GM18868 (cell line): Measurements from ENCODE around the gene ALDH3A2.
"Not testable (repeated sequence)": the region's sequence is repeated elsewhere in the genome, so short reads cannot be mapped to it uniquely, and the experiment has no call there.

Source experiments
- ATAC-seq: cut with Tn5 transposase; IDR thresholded peaks from one replicate; pipeline ENCODE4 v1.9.1; 2021; ENCODE audit warnings: mild to moderate bottlenecking, moderate library complexity; ENCODE audit not compliant: unreplicated experiment

The ALDH3A2 gene

DNA sequence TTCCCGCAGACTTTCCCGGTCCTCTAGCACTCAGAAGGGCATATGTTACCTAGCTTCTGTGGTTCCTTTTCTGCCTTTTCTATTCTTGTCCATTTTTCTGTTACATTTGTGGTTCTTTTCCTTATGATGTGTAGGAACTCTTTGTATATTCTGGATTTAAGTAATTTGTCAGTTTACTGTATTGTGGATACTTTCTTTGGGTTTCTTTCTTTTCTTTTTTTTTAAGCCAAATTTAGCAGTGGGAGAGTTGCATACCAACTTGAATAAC, 657 bp downstream of the ALDH3A2 start:
- ATAC-seq, result no peak

DNA sequence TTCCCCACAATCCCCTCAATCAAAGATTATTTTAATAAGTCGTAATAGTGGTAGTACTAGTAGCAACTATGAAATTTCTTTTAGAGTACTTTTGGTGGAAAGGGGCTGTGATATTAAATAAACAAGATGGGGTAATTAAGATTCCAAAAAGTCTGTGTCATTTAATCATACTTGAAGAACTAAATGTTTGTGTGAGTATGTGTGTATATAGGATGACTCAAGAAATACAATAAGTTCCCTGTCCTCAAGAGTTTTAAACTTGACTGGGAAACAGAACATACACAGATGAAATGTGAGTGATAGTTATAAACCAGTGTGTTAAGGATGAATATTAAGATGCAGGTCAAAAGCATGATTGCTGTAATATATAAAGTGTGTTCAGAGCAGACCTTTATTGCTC, 2.3 kb downstream of the ALDH3A2 start:
- ATAC-seq, result no peak

DNA sequence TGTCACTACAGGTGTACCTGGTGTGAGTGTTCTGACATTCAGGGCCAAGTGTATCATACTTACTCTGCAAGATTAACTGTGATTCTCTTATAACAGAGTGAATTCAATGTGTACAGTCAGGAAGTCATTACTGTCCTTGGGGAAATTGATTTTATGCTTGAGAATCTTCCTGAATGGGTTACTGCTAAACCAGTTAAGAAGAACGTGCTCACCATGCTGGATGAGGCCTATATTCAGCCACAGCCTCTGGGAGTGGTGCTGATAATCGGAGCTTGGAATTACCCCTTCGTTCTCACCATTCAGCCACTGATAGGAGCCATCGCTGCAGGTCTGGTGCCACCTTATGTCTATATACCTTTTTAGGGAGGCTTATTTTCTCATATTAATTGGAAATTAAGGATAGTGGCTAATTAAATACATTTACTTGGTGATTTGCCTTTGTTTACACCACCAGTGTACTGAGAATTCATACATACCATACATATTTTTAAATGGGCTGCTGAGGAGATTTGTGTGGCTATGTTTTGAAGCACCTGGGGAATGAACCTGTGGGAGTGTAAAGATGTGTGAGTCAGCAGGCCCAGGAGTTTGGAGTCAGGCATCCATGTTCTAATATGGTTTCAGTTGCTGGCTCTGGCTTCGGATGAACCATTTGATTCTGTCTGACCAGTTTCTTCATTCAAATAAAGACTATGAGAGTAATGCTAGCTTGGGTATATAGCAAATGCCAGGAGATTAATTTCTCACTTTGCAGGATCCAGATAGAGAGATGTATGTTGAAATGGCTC, 3.1 kb downstream of the ALDH3A2 start:
- no peak for ATAC-seq

DNA sequence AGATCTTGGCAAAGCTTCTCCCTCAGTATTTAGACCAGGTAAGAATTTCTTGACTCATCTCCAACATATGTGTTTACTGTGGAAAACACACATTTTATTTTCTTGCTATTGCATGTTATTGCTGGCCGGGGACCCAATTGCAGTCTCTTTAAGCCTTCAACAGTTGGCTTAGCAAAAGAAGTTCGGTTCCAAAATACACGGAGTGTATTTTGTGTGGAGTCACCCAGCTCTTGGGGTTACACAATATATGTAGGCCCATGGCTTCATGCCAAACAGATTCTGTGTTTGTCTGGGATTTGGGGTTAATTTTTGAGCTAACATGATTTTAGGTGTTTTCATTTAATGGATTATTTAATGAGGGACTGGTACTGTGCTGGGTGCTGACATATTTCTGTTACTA, 4.0 kb downstream of the ALDH3A2 start:
- no peak for ATAC-seq

- ATAC-seq, result no peak
These were observed 5.9 kb downstream of the ALDH3A2 start for GRCh38 chr17:19654342-19654886.

GRCh38 chr17:19654896-19655295, 6.3 kb downstream of the ALDH3A2 start:
- no peak for ATAC-seq

- no peak for ATAC-seq
These were observed 7.8 kb downstream of the ALDH3A2 start for GRCh38 chr17:19656336-19656735.

GRCh38 chr17:19656851-19657581, 8.5 kb downstream of the ALDH3A2 start:
- no peak for ATAC-seq

GRCh38 chr17:19659366-19660177, 11.0 kb downstream of the ALDH3A2 start:
- ATAC-seq, result no peak

GRCh38 chr17:19660219-19660870, 11.8 kb downstream of the ALDH3A2 start:
- ATAC-seq, result no peak

DNA sequence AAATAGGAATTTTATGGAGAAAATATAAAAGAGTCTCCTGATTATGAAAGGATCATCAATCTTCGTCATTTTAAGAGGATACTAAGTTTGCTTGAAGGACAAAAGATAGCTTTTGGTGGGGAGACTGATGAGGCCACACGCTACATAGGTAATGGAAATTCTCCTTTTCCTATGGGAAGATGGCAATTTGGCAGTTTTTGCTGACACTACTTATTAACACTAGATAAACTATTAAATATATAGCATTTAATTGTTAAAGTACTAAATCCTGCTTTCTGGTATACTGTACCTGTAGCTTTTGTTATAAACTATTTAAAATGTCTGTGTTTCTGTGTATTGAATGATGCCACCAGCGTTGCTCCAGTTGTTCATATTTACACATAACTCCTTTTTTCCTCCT, 12.6 kb downstream of the ALDH3A2 start:
- ATAC-seq, result no peak

DNA sequence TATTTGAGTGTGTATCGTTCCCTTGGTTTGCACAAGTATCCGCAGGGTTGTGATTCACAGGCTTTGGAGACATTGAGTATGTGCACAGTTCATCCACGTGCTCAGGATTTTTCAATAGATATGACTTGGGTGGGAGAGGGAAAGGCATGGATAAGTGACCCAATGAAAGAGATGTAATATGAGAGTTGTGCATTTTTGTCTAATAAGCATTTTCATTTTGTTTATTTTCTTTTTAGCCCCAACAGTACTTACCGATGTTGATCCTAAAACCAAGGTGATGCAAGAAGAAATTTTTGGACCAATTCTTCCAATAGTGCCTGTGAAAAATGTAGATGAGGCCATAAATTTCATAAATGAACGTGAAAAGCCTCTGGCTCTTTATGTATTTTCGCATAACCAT, 14.5 kb downstream of the ALDH3A2 start:
- no peak for ATAC-seq

- no peak for ATAC-seq
These were observed 15.7 kb downstream of the ALDH3A2 start for GRCh38 chr17:19664136-19664820.

- no peak for ATAC-seq
These were observed 16.2 kb downstream of the ALDH3A2 start for GRCh38 chr17:19664821-19665181.

GRCh38 chr17:19669680-19670079, 21.1 kb downstream of the ALDH3A2 start:
- ATAC-seq, result not testable (repeated sequence)

DNA sequence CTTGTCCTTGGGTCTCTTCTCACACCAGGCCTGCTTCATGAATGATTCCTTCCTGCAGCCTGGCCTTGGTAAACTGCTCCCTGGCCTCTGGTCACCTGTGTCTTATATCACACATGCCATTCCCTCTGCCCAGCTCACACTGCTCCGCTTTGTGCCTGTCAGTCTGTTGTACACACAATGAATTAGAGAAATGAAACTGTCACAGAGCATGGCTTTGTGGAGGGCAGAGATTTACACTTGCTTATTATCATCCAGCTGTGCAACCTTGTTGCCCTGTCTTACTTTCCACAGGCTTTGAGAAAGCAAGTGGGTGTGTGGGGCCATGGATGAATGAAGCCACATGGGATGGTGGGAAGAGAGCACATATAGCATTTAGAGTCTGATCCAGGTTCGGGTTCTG, 22.4 kb downstream of the ALDH3A2 start:
- no peak for ATAC-seq

DNA sequence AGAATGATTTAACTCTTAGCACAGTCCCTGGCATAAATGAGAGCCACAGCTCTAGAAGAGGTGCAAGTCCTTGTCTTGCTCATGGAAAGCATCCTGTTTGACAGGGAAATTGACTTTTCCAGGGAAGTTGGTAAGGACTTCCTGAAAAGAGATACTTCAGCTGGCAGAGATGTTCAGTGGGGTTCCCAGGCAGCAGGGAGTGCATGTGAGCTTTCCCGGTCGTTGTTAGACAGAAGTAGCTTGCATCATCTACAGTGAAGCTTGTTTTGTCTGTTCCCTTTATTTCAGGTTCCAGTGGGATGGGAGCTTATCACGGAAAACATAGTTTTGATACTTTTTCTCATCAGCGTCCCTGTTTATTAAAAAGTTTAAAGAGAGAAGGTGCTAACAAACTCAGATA, 22.9 kb downstream of the ALDH3A2 start:
- no peak for ATAC-seq

DNA sequence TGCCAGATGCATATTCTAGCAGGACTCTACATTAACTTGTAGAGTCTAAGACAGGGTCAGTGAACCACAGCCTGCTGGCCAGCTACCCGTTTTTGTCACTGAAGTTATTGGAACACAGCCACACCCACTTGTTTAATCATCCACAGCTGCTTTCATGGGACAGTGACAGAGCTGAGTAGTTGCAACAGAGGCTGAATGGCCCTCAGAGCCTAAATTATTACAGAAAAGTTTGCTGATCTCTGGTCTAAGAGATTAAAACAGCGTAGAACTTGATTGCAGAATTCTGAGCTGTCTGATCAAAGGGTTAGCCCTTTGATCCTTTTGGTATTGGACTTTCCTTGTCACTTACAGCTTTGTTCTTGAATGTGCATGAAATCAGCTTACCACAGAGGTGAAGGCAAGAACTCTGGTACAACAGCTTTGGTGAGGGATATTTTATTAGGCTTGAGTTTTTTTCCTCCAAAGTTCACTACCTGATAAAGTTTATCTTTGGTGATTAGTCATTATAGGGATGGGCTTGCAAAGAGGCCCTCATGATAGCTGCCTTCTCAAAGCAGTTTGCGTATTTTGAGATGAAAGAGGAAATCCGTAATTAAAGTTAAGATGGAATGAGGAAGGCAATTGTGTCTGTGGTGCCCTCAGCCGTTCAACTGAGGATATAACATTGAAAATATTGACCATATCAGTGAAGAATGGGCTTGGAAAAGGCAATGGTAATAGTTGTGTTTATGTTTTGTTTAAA, 23.6 kb downstream of the ALDH3A2 start:
- no peak for ATAC-seq

GRCh38 chr17:19673623-19674022, 25.1 kb downstream of the ALDH3A2 start:
- no peak for ATAC-seq

GRCh38 chr17:19676896-19677295, 28.3 kb downstream of the ALDH3A2 start:
- no peak for ATAC-seq
